Caco-2 (cell line): ENCODE data around the gene GCC2. TPM values are rescaled to one million over a fixed set of nuclear protein-coding genes. Genes with fewer than 3 reads are reported as not detected.

Experiments used
- BruUV-seq: library from RNA; stranded (reverse); fragments of 400-500 nt; replicated peaks from 2 replicates; lab custom pipeline; 2021; lab: Mats Ljungman, UMichigan
- CTCF ChIA-PET: fragments of 300-600 bp; sonication (Branson Sonifier 250); formaldehyde crosslinking; loops from one replicate; lab custom pipeline; 2022; ENCODE audit warnings: antibody characterized with exemption; lab: Charles Lee
- POLR2A ChIA-PET: fragments of 300-600 bp; sonication (Branson Sonifier 250); formaldehyde crosslinking; loops from one replicate; lab custom pipeline; 2022; ENCODE audit warnings: antibody characterized with exemption; lab: Charles Lee
- DNase-seq, 2 experiments: peaks; one replicate each; pipeline versions ENCODE4 v3.0.0 to v3.0.0-alpha.2; 2020 to 2022
- H3K27me3 ChIP-seq: replicated peaks from 2 replicates; pipeline ENCODE4 v1.6.0; 2011; ENCODE audit warnings: low read length; ENCODE audit not compliant: control insufficient read depth, insufficient read depth
- H3K36me3 ChIP-seq: 2 replicates; pipeline ENCODE4 v1.5.1; 2011; ENCODE audit warnings: low read length; ENCODE audit not compliant: control insufficient read depth, insufficient read depth
- H3K4me1 ChIP-seq: fragments of 250-450 bp; sonication (Bioruptor Pico); 2 replicates; pipeline ENCODE4 v1.5.1; 2020; ENCODE audit warnings: mild to moderate bottlenecking
- H3K4me3 ChIP-seq: 2 replicates; pipeline ENCODE4 v1.5.1; 2011; ENCODE audit warnings: low read depth, mild to moderate bottlenecking, control low read depth, low read length
- H3K9me3 ChIP-seq: fragments of 250-450 bp; sonication (Bioruptor Pico); 2 replicates; pipeline ENCODE4 v1.5.1; 2020; ENCODE audit warnings: mild to moderate bottlenecking, moderate library complexity
- H3K27ac Mint-ChIP-seq: one replicate; pipeline ENCODE4 v1.8.0; 2022; ENCODE audit warnings: mixed read lengths; ENCODE audit not compliant: unreplicated experiment
- H3K27me3 Mint-ChIP-seq: one replicate; pipeline ENCODE4 v1.8.0; 2022; ENCODE audit warnings: mixed read lengths; ENCODE audit not compliant: insufficient read depth, unreplicated experiment
- H3K36me3 Mint-ChIP-seq: one replicate; pipeline ENCODE4 v1.8.0; 2022; ENCODE audit warnings: mild to moderate bottlenecking, mixed read lengths; ENCODE audit not compliant: insufficient read depth, unreplicated experiment
- H3K4me1 Mint-ChIP-seq: one replicate; pipeline ENCODE4 v1.8.0; 2022; ENCODE audit warnings: low read depth, mixed read lengths; ENCODE audit not compliant: unreplicated experiment
- H3K4me3 Mint-ChIP-seq: one replicate; pipeline ENCODE4 v1.8.0; 2022; ENCODE audit warnings: mild to moderate bottlenecking, moderate library complexity, mixed read lengths; ENCODE audit not compliant: unreplicated experiment
- H3K9me3 Mint-ChIP-seq: one replicate; pipeline ENCODE4 v1.8.0; 2022; ENCODE audit warnings: mixed read lengths; ENCODE audit not compliant: unreplicated experiment
- intact Hi-C: fragments of 100-400 bp; cut with micrococcal nuclease; formaldehyde crosslinking; loops from one replicate; pipeline ENCODE4 v1.10.0; 2022; ENCODE audit not compliant: unreplicated experiment
- total RNA-seq: library from RNA; stranded (reverse); gene quantifications from 2 replicates; pipeline ENCODE4 v1.2.3, GENCODE V29; 2022
- TF ChIP-seq, protein P1 (sequence below), 2 experiments: fragments of 200-600 bp in 1 of 2; IDR thresholded peaks; 1 replicate in 1 of 2; 2 replicates in 1 of 2; pipeline versions ENCODE4 v1.5.1 to v1.8.0; 2011 to 2022; ENCODE audit warnings: antibody characterized with exemption in 1 of 2, control low read depth in 1 of 2, inconsistent platforms in 1 of 2, low read depth in 1 of 2, low read length in 1 of 2, mild to moderate bottlenecking in 1 of 2, moderate library complexity in 1 of 2; ENCODE audit not compliant: insufficient read depth in 1 of 2, severe bottlenecking in 1 of 2, unreplicated experiment in 1 of 2

Gene GCC2
- total RNA-seq, 1 experiment from 2014 or later: 46.2 TPM

- H3K4me3 ChIP-seq: no peak overlapping the region
- peaks cover 15% of the 10 kb centered on the region for H3K9me3 ChIP-seq
- no peak overlapping the region for H3K27ac Mint-ChIP-seq
- H3K4me1 Mint-ChIP-seq: no peaks in the 10 kb centered on the region
- H3K36me3 Mint-ChIP-seq: no peaks in the 10 kb centered on the region
- no peaks in the 10 kb centered on the region for H3K36me3 ChIP-seq
- DNase-seq: no peak
- ChIA-PET CTCF (no interaction called here), POLR2A (no interaction called here)
- H3K27me3 ChIP-seq: no peaks in the 10 kb centered on the region; the same call in 1 of the 2 replicates
- no peaks in the 10 kb centered on the region for H3K27me3 Mint-ChIP-seq
- peaks cover 22% of the 10 kb centered on the region for H3K9me3 Mint-ChIP-seq
- H3K4me3 Mint-ChIP-seq: no peak overlapping the region
- TF ChIP-seq, protein P1, sequence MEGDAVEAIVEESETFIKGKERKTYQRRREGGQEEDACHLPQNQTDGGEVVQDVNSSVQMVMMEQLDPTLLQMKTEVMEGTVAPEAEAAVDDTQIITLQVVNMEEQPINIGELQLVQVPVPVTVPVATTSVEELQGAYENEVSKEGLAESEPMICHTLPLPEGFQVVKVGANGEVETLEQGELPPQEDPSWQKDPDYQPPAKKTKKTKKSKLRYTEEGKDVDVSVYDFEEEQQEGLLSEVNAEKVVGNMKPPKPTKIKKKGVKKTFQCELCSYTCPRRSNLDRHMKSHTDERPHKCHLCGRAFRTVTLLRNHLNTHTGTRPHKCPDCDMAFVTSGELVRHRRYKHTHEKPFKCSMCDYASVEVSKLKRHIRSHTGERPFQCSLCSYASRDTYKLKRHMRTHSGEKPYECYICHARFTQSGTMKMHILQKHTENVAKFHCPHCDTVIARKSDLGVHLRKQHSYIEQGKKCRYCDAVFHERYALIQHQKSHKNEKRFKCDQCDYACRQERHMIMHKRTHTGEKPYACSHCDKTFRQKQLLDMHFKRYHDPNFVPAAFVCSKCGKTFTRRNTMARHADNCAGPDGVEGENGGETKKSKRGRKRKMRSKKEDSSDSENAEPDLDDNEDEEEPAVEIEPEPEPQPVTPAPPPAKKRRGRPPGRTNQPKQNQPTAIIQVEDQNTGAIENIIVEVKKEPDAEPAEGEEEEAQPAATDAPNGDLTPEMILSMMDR (IDR thresholded peaks at IDR 0.05; ENCODE audit: insufficient read depth in 1 of 2, low read depth in 1 of 2, low read length in 1 of 2, severe bottlenecking in 1 of 2, unreplicated experiment in 1 of 2): no peak
- BruUV-seq: no TSS peak
- intact Hi-C loops: no loop called here
- H3K4me1 ChIP-seq: no peaks in the 10 kb centered on the region
Measured at GRCh38 chr2:108407864-108408729, 40.9 kb upstream of the GCC2 start.

DNA sequence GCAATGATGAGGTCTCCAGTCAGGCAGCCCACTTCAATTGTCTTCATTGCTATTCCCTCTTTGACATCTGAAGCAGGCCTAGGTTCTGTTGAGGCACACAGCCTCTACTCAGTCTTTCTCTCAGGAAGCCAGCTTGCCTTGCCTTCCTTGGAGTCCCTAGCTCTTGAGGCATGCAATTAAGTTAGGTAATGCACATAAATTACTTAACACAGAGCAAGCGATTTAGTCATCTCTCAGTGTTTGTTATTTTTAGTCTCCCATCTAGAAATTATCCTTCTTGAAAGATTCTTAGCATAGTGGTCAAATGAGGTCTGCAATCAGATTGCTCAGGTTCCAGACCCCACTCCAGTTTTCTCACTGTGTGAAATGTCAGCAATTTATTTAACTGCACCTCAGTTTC lies 39.2 kb upstream of the GCC2 start:
- Mint-ChIP-seq H3K9me3 (peaks cover 15% of the 10 kb centered on the region), H3K4me1 (no peaks in the 10 kb centered on the region), H3K27ac (no peak overlapping the region), H3K27me3 (no peaks in the 10 kb centered on the region), H3K4me3 (no peak overlapping the region), H3K36me3 (no peaks in the 10 kb centered on the region)
- no peaks in the 10 kb centered on the region; the same call in 1 of the 2 replicates for H3K27me3 ChIP-seq
- no peaks in the 10 kb centered on the region for H3K36me3 ChIP-seq
- CTCF ChIA-PET: no interaction called here
- no peak for DNase-seq
- intact Hi-C loops: no loop called here
- TF ChIP-seq, protein P1 (IDR thresholded peaks at IDR 0.05; ENCODE audit: insufficient read depth in 1 of 2, low read depth in 1 of 2, low read length in 1 of 2, severe bottlenecking in 1 of 2, unreplicated experiment in 1 of 2): no peak
- H3K4me3 ChIP-seq: no peak overlapping the region
- H3K4me1 ChIP-seq: no peaks in the 10 kb centered on the region
- POLR2A ChIA-PET: no interaction called here
- no TSS peak for BruUV-seq
- peaks cover 8% of the 10 kb centered on the region for H3K9me3 ChIP-seq

DNA sequence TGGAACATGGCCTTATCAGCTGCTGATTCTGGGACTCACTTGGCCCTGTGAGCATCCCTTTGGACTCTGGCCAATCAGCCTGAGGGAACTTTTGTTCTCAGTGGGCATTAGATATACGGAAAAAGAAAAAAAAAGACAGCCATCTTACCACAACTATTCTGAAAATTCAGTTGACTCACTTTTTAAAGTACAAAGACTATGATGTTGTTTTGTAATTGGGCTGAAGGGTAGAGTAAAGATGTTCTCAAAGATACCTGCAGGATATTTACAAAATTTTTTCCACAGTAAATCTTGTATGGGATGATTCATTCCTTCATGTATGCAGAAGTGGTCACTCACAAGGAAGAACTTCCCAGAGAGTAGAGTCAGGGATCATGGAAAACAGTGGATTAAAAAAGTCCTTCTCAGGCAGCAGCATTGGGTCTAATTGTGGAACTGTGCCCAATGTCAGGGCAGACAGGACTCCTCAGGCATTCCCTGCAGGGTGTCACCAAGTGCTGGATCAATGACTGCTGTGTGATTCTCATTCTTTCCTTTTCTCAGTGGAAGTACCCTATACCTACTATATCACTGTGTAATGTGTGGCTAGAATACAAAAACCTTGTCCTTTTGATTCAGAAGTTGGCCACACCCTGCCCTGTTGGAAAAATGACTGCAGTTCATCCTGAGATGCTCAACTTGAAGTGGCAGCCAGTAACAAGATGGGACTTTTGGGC lies 35.9 kb upstream of the GCC2 start:
- no peak overlapping the region for H3K4me3 Mint-ChIP-seq
- H3K9me3 ChIP-seq: no peaks in the 10 kb centered on the region
- no peaks in the 10 kb centered on the region for H3K27me3 Mint-ChIP-seq
- intact Hi-C loops: no loop called here
- H3K27ac Mint-ChIP-seq: no peak overlapping the region
- POLR2A ChIA-PET: no interaction called here
- no peaks in the 10 kb centered on the region for H3K36me3 ChIP-seq
- H3K4me1 Mint-ChIP-seq: no peaks in the 10 kb centered on the region
- DNase-seq: peak; percentile 13 to 46
- H3K4me1 ChIP-seq: no peaks in the 10 kb centered on the region
- no peaks in the 10 kb centered on the region for H3K27me3 ChIP-seq
- CTCF ChIA-PET: no interaction called here
- H3K36me3 Mint-ChIP-seq: no peaks in the 10 kb centered on the region
- no peaks in the 10 kb centered on the region for H3K9me3 Mint-ChIP-seq
- H3K4me3 ChIP-seq: no peak overlapping the region
- TF ChIP-seq, protein P1 (IDR thresholded peaks at IDR 0.05; ENCODE audit: insufficient read depth in 1 of 2, low read depth in 1 of 2, low read length in 1 of 2, severe bottlenecking in 1 of 2, unreplicated experiment in 1 of 2): no peak
- BruUV-seq: no TSS peak
